HG02798 (cell line): ENCODE results near the gene FARS2.
"Not testable (repeated sequence)": the region's sequence is repeated elsewhere in the genome, so short reads cannot be mapped to it uniquely, and the experiment has no call there.

Source experiments
- ATAC-seq: cut with Tn5 transposase; IDR thresholded peaks from one replicate; pipeline ENCODE4 v1.9.1; 2021; ENCODE audit warnings: mild to moderate bottlenecking; ENCODE audit not compliant: unreplicated experiment, poor library complexity

Gene FARS2

DNA sequence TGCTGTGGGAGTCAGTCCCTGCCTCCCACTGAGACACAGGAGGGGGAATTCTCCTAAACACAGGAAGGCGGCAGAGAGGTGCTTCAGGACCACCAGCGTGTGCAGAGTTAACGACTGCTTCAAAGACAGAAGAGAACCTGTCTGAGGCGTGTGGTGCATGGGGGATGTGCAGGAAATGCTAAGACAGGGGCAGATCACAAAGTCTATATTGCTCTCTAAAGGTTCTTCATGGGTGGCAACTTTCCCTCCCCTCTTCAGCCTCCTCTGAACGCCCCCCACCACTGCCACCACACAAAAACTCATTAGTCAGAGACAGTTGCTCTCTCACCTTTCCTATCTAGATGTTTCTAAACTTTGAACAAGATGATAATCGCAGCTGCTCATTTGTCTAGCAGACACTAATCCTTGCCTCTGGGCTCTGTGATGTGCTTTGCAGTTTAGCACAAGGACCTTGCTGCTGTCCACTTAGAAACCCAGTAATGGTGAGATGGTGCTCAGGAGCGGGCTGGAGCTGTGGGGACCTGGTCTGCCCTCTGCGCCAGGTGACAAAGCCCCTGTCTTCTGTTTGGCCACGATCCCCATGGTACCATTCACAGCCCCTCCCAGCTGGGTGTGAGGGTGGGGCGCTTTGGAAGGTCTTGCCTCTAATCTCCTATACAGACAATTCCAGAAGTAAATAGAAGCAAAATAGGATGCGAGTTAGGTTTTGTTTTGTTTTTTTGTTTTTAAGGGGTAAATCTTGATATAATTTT is 525.8 kb downstream of the FARS2 start:
- no peak for ATAC-seq

DNA sequence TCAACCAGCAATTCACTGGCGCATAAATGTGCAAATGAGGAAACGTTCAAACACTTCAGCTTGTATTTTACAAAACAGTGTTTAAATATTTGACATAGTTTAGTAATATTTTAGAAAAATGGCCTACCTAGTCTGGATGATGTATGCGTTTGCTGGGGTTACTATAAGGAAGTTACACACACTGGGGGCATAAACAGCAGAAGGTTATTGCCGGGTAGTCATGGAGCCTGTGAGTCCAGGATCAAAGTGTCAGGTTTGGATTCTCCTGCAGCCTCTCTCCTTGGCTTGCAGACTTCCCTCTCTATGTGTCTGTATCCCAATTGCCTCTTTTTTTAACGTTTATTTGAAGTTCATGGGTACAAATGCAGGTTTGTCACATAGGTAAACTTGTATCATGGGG is 528.1 kb downstream of the FARS2 start:
- not testable (repeated sequence) for ATAC-seq

DNA sequence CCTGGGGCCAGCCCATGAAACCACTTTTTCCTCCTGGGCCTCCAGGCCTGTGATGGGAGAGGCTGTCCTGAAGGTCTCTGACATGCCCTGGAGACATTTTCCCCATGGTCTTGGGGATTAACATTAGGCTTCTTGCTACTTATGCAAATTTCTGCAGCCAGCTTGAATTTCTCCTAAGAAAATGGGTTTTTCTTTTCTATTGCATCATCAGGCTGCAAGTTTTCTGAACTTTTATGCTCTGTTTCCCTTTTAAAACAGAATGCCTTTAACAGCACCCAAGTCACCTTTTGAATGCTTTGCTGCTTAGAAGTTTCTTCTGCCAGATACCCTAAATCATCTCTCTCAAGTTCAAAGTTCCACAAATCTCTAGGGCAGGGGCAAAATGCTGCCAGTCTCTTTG is 535.2 kb downstream of the FARS2 start:
- ATAC-seq = not testable (repeated sequence)

DNA sequence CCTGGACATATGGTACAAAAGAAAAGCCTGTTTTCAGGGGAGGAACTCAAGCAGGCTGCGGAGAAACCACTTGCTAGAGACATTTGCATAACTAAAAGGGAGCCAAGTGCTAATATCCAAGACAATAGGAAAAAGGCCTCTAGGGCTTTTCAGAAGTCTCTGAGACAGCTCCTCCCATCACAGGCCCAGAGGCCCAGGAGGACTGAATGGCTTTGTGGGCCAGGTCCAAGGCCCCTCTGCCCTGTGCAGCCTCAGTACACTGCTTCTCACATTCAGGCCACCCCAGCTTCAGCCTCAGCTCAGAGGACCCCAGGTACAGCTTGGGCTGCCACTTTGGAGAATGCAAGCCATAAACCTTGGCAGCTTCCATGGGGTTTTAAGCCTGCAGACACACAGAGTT is 545.1 kb downstream of the FARS2 start:
- ATAC-seq = not testable (repeated sequence)

DNA sequence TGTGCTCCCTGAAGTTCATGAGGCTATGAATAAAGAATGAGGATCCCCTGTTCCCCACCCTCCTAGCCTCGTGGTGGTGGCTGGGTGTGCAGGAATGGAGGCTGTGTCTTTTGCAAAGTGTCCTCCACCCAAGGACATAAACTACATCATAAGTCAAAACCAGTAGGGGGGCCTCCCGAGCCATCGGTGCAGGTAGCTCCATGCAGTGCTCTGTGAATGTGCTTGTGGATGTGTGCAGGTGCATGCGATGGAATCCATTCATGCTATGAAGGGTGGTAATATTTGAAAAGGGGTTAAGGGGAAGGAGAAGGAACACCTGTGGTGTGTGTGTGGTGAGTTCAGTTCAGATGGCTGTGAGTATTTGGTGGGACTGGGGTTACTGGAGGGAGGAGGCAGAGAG is 548.1 kb downstream of the FARS2 start:
- ATAC-seq = no peak

DNA sequence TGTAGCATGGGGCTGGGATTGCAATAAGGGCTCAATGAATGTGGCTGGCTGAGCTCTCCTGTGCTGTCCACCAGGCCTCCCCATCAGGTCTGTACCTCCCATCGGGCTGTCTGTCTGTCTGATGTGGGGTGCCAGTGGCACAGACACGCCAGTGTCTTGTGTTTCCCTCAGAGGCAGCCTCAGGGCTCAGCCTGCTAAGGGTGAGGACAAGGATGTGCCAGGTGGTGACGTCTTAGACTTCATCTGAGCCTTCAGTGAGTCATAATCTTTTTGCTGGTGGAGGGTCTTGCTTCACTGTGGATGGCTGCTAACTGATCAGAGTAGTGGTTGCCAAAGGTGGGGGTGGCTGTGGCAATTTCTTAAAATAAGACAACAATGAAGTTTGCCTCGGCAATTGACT is 550.7 kb downstream of the FARS2 start:
- no peak for ATAC-seq

DNA sequence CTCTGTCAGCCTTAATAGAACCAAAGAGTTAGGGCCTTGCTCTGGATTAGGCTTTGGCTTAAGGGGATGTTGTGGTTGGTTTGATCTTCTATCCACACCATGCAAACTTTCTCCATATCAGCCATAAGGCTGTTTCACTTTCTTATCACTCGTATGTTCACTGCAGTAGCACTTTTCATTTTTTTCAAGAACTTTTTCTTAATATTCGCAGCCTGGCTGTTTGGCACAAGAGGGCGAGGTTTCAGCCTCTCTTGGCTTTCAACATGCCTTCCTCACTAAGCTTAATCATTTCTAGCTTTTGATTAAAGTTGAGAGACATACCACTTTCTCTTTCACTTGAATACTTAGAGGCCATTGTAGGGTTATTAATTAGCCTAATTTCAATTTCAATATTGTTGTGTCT is 552.3 kb downstream of the FARS2 start:
- no peak for ATAC-seq

DNA sequence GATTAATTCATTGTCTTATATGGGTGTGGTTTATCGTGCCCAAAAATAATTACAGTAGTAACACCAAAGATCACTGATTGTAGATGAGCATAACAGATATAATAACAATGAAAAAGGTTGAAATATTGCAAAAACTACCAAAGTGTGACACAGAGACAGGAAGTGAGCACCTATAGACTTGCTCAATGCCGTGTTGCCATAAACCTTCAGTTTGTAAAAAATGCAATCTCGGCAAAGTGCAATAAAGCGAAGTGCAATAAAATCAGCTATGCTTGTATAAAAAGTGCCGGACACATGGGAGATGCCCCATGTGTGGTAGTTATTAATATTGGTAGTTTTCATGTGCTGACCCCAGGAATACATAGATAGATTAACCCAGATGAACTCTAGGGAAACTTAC is 552.8 kb downstream of the FARS2 start:
- ATAC-seq = no peak

DNA sequence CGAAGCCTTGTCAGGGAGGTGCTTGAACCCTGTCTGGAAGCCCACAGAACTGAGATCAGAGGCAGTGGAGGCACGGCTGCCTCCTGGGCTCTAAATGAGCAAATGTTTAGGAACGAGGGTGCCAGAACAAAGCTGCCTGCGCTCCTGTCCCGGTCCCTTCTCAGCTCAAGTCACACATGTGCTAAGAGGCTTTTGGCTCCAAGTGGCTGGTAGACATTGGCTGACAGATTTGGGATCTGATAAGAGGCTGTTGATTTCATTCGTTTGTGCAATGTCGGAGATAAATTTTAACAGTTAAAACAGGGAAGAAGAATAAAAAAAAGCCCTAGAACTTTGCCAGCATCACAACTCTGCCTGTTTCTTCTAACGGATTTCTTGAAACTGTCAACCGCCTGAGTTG is 553.6 kb downstream of the FARS2 start:
- no peak for ATAC-seq

DNA sequence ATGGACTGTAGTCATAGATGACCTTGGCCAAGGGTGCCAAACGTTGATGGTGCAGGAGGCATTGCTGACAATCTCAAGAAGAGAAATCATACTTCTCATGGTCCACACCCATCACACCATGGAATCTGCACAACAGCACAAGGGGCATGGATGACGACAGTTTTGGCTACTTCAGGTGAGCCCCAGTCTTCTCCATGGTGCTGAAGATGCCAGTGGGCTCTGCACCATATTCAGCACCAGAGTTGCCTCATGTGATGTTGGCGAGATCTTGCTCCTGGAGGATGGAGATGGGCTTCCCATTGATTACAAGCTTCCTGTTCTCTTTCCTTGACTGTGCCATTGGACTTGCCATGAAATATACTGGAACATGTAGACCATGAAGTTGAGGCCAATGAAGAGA is 556.6 kb downstream of the FARS2 start:
- ATAC-seq = no peak

DNA sequence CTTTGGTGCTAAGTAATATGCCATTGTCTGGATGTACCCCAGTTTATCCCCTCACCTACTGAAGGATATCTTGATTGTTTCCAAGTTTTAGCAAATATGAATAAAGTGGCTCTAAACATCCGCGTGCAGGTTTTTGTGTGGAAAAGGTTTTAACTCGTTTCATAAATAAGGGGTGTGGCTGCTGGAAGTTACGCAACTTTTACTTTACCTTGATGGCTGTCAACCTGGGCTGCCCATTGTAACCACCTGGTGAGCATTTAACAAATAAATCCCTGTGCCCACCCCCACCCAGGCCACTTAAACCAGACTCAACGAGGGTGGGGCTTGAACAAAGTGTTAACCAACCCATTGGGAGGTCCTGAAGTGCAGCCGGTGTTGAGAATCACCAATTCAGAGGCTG is 557.6 kb downstream of the FARS2 start:
- ATAC-seq = no peak
